ENCODE measurements around the gene HMX2. TPM values are rescaled to one million over a fixed set of nuclear protein-coding genes. Genes with fewer than 3 reads are reported as not detected.
A peak's percentile ranks its signal among the peaks of the same experiment; 100 is the strongest.

The HMX2 gene
- total and polyA plus RNA-seq, 2 of the 13 experiments (the other 11 are each of a cell fraction or from before 2014, with no cell fraction given) = not detected

- TF ChIP-seq UBTF (CRISPR knock-in tag; IDR thresholded peaks at IDR 0.05) = no peak
- TF ChIP-seq ZNF749 (CRISPR knock-in tag; IDR thresholded peaks at IDR 0.05; ENCODE audit: borderline replicate concordance) = no peak
- TF ChIP-seq ZNF224 (CRISPR knock-in tag; IDR thresholded peaks at IDR 0.05) = no peak
- no peak for TF ChIP-seq ZNF563 (CRISPR knock-in tag; IDR thresholded peaks at IDR 0.05)
- TF ChIP-seq CEBPG (CRISPR knock-in tag; IDR thresholded peaks at IDR 0.05) = peak; percentile 48
- TF ChIP-seq ZNF782 (CRISPR knock-in tag; IDR thresholded peaks at IDR 0.05; ENCODE audit: borderline replicate concordance) = no peak
- no peak for TF ChIP-seq MAZ (IDR thresholded peaks at IDR 0.05; ENCODE audit: borderline replicate concordance, low read depth, low read length)
- no peak for TF ChIP-seq MAZ (CRISPR knock-in tag; IDR thresholded peaks at IDR 0.05; ENCODE audit: low read depth)
- no peak for TF ChIP-seq ZNF354B (CRISPR knock-in tag; IDR thresholded peaks at IDR 0.05)
- TF ChIP-seq RAD21 (CRISPR knock-in tag; IDR thresholded peaks at IDR 0.05) = no peak
- no peak for TF ChIP-seq CHD2 (IDR thresholded peaks at IDR 0.05; ENCODE audit: low read depth, low read length)
- no peak for TF ChIP-seq ZNF646 (CRISPR knock-in tag; IDR thresholded peaks at IDR 0.05)
- TF ChIP-seq FOXP1 (IDR thresholded peaks at IDR 0.05) = no peak
- peak; percentile 45 for TF ChIP-seq FOXP1 (CRISPR knock-in tag; IDR thresholded peaks at IDR 0.05)
- TF ChIP-seq, protein P1, sequence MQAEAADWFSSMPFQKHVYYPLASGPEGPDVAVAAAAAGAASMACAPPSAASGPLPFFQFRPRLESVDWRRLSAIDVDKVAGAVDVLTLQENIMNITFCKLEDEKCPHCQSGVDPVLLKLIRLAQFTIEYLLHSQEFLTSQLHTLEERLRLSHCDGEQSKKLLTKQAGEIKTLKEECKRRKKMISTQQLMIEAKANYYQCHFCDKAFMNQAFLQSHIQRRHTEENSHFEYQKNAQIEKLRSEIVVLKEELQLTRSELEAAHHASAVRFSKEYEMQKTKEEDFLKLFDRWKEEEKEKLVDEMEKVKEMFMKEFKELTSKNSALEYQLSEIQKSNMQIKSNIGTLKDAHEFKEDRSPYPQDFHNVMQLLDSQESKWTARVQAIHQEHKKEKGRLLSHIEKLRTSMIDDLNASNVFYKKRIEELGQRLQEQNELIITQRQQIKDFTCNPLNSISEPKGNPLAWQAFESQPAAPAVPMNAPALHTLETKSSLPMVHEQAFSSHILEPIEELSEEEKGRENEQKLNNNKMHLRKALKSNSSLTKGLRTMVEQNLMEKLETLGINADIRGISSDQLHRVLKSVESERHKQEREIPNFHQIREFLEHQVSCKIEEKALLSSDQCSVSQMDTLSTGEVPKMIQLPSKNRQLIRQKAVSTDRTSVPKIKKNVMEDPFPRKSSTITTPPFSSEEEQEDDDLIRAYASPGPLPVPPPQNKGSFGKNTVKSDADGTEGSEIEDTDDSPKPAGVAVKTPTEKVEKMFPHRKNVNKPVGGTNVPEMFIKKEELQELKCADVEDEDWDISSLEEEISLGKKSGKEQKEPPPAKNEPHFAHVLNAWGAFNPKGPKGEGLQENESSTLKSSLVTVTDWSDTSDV (CRISPR knock-in tag; IDR thresholded peaks at IDR 0.05) = no peak
- TF ChIP-seq ONECUT2 (CRISPR knock-in tag; IDR thresholded peaks at IDR 0.05) = no peak
- no peak for TF ChIP-seq MLLT10 (CRISPR knock-in tag; IDR thresholded peaks at IDR 0.05)
- no peak for TF ChIP-seq ZNF251 (CRISPR knock-in tag; IDR thresholded peaks at IDR 0.05)
- TF ChIP-seq SP1 (IDR thresholded peaks at IDR 0.05) = no peak
- no peak for TF ChIP-seq SP1 (CRISPR knock-in tag; IDR thresholded peaks at IDR 0.05)
- TF ChIP-seq CHCHD3 (CRISPR knock-in tag; IDR thresholded peaks at IDR 0.05) = no peak
- peak; percentile 28; the same call in 1 of the 2 replicates for TF ChIP-seq FOXO1 (CRISPR knock-in tag; IDR thresholded peaks at IDR 0.05)
These were observed 9.3 kb downstream of the HMX2 start (continued) for GRCh38 chr10:123157210-123157609.

All from HepG2 (cell line).